Smooth muscle cell (in vitro differentiated cells): Measurements from ENCODE around the gene SMIM5. TPM values are rescaled to one million over a fixed set of nuclear protein-coding genes. Genes with fewer than 3 reads are reported as not detected.

ENCODE experiments used
- DNase-seq: peaks from one replicate; lab custom pipeline; 2025; ENCODE audit not compliant: unreplicated experiment; lab: John Stamatoyannopoulos, UW
- H2AFZ ChIP-seq: fragments of 200-600 bp; sonication (generic); 2 replicates; pipeline ENCODE4 v1.6.0; 2016; ENCODE audit warnings: antibody characterized with exemption, low read depth, mild to moderate bottlenecking
- H3F3A ChIP-seq: fragments of 200-600 bp; sonication (generic); 2 replicates; pipeline ENCODE4 v1.6.0; 2017; ENCODE audit warnings: antibody characterized with exemption, low read depth
- H3K27ac ChIP-seq: fragments of 200-600 bp; sonication (generic); 2 replicates; pipeline ENCODE4 v1.5.1; 2016; ENCODE audit warnings: low read depth, mild to moderate bottlenecking
- H3K27me3 ChIP-seq: fragments of 200-600 bp; sonication (generic); 2 replicates; pipeline ENCODE4 v1.6.1; 2016; ENCODE audit warnings: low read depth, mild to moderate bottlenecking
- H3K36me3 ChIP-seq: fragments of 200-600 bp; sonication (generic); 2 replicates; pipeline ENCODE4 v1.5.1; 2016; ENCODE audit warnings: low read depth
- H3K4me1 ChIP-seq: fragments of 200-600 bp; sonication (generic); 2 replicates; pipeline ENCODE4 v1.5.1; 2016; ENCODE audit warnings: low read depth
- H3K4me2 ChIP-seq: fragments of 200-600 bp; sonication (generic); 2 replicates; pipeline ENCODE4 v1.6.0; 2016; ENCODE audit warnings: mild to moderate bottlenecking
- H3K4me3 ChIP-seq: fragments of 200-600 bp; sonication (generic); 2 replicates; pipeline ENCODE4 v1.5.1; 2016; ENCODE audit warnings: mild to moderate bottlenecking
- H3K79me2 ChIP-seq: fragments of 200-600 bp; sonication (generic); 2 replicates; pipeline ENCODE4 v1.6.0; 2016; ENCODE audit warnings: low read depth, mild to moderate bottlenecking
- H3K9ac ChIP-seq: fragments of 200-600 bp; sonication (generic); 2 replicates; pipeline ENCODE4 v1.6.0; 2016; ENCODE audit warnings: low read depth
- H3K9me3 ChIP-seq: fragments of 200-600 bp; sonication (generic); replicated peaks from 2 replicates; pipeline ENCODE4 v1.5.1; 2016; ENCODE audit warnings: low read depth
- H4K20me1 ChIP-seq: fragments of 200-600 bp; sonication (generic); 2 replicates; pipeline ENCODE4 v1.6.0; 2016; ENCODE audit warnings: low read depth
- WGBS: methylation state at CpG from one replicate; pipeline ENCODE4 v1.1.7; 2016; ENCODE audit warnings: low lambda C conversion rate; 5-methylcytosine and 5-hydroxymethylcytosine counted together
- polyA plus RNA-seq: library from polyadenylated mRNA; unstranded; fragments of >200 nt; fragmentation: Nextera tagmentation; extraction: Ambion mirVana; gene quantifications from 2 replicates; pipeline ENCODE4 v1.2.1, GENCODE V29; 2016
- total RNA-seq: library from RNA; depleted of rRNA; stranded (reverse); fragments of >200 nt; gene quantifications from 2 replicates; pipeline ENCODE4 v1.2.3, GENCODE V29; 2014
- TF ChIP-seq, protein P1 (sequence below): fragments of 200-600 bp; sonication (generic); IDR thresholded peaks from 2 replicates; pipeline ENCODE4 v1.5.1; 2017; ENCODE audit warnings: borderline replicate concordance, mild to moderate bottlenecking, antibody characterized with exemption; ENCODE audit not compliant: insufficient read depth, poor library complexity, severe bottlenecking

Gene SMIM5
- total and polyA plus RNA-seq, 2 experiments from 2014 or later: 0.13 to 0.80 TPM

DNA sequence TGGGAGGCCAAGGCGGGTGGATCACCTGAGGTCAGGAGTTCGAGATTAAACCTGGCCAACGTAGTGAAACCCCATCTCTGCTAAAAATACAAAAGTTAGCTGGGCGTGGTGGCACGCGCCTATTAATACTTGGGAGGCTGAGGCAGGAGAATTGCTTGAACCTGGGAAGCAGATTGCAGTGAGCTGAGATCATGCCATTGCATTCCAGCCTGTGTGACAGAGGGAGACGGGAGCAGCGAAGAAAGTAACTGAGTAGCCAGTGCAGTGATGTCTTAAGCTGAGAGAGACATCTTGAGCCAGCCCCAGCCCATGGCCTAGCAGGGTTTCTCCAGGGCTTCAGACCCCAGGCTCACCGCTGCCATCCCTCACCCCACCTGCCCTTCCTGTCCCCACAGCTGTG is 9.8 kb upstream of the SMIM5 start:
- H3K4me3 ChIP-seq: no peak overlapping the region
- TF ChIP-seq, protein P1, sequence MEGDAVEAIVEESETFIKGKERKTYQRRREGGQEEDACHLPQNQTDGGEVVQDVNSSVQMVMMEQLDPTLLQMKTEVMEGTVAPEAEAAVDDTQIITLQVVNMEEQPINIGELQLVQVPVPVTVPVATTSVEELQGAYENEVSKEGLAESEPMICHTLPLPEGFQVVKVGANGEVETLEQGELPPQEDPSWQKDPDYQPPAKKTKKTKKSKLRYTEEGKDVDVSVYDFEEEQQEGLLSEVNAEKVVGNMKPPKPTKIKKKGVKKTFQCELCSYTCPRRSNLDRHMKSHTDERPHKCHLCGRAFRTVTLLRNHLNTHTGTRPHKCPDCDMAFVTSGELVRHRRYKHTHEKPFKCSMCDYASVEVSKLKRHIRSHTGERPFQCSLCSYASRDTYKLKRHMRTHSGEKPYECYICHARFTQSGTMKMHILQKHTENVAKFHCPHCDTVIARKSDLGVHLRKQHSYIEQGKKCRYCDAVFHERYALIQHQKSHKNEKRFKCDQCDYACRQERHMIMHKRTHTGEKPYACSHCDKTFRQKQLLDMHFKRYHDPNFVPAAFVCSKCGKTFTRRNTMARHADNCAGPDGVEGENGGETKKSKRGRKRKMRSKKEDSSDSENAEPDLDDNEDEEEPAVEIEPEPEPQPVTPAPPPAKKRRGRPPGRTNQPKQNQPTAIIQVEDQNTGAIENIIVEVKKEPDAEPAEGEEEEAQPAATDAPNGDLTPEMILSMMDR: no peak
- H2AFZ ChIP-seq: no peak overlapping the region
- H3K9me3 ChIP-seq: no peaks in the 10 kb centered on the region
- no peak for DNase-seq
- no peaks in the 10 kb centered on the region for H3K36me3 ChIP-seq
- no peak overlapping the region for H3K27ac ChIP-seq
- no peak overlapping the region for H3K9ac ChIP-seq
- H3K4me2 ChIP-seq: no peak overlapping the region
- no peaks in the 10 kb centered on the region for H3K27me3 ChIP-seq
- no peaks in the 10 kb centered on the region for H3K79me2 ChIP-seq
- no peaks in the 10 kb centered on the region for H3K4me1 ChIP-seq
- no peaks in the 10 kb centered on the region for H3F3A ChIP-seq
- 86% methylated on average over 9 of the region's 9 CpGs for WGBS
- H4K20me1 ChIP-seq: no peaks in the 10 kb centered on the region

DNA sequence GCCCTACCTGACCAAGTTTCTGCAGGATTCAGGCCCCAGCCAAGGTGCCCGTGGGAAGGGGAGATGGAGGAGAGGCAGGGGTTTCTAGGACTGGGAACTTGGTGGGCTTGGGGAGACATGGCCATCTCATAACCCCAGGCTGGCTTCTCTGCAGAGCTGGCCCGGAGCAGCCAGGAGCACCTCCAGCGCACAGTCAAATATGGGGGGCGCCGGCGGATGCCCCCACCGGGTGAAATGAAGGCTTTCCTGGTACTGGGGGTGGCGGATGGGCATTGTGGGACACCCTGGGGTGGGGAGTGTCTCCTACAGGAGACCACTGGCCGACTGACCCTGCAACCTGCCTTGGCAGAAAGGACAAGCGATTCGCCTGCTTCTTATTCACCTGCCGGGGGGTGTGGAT is 9.2 kb upstream of the SMIM5 start:
- no peaks in the 10 kb centered on the region for H3K79me2 ChIP-seq
- H3K9ac ChIP-seq: no peak overlapping the region
- 94% methylated on average over 12 of the region's 12 CpGs for WGBS
- H3K4me1 ChIP-seq: no peaks in the 10 kb centered on the region
- H3K9me3 ChIP-seq: no peaks in the 10 kb centered on the region
- no peaks in the 10 kb centered on the region for H3F3A ChIP-seq
- no peak for DNase-seq
- H3K27ac ChIP-seq: no peak overlapping the region
- H3K4me2 ChIP-seq: no peak overlapping the region
- H3K4me3 ChIP-seq: no peak overlapping the region
- TF ChIP-seq, protein P1: no peak
- no peak overlapping the region for H2AFZ ChIP-seq
- H3K27me3 ChIP-seq: no peaks in the 10 kb centered on the region
- H4K20me1 ChIP-seq: no peaks in the 10 kb centered on the region
- no peaks in the 10 kb centered on the region for H3K36me3 ChIP-seq

DNA sequence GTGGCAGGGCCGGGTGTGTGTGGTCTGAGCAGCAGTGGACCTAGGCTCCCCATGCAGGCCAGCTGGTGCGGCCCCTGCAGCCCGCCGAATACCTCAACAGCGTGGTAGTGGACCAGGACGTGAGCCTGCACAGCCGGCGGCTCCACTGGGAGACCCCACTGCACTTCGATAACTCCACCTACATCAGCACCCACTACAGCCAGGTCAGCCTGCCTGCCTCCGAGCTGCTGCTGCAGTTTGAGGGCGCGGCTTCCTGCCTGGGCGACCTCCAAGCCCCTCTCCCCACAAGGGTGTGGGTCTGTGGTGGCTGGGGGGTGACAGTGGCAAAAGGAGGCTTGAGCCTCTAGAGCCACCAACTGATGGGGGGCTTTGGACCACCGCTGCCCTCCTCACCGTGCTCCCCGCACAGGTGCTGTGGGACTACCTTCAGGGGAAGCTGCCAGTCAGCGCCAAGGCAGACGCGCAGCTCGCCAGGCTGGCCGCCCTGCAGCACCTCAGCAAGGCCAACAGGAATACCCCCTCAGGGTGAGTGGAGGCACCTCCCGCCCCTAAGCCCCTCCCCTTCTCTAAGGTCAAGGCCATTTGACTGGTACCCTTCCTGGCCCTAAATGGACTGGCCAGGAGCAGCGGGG is 8.4 kb upstream of the SMIM5 start:
- H3K9me3 ChIP-seq: no peaks in the 10 kb centered on the region
- DNase-seq: no peak
- H3K4me1 ChIP-seq: no peaks in the 10 kb centered on the region
- no peak overlapping the region for H3K27ac ChIP-seq
- no peak overlapping the region for H3K4me2 ChIP-seq
- no peaks in the 10 kb centered on the region for H3K36me3 ChIP-seq
- no peaks in the 10 kb centered on the region for H3F3A ChIP-seq
- 91% methylated on average over 23 of the region's 23 CpGs for WGBS
- H2AFZ ChIP-seq: no peak overlapping the region
- H3K79me2 ChIP-seq: no peaks in the 10 kb centered on the region
- H3K9ac ChIP-seq: no peak overlapping the region
- no peaks in the 10 kb centered on the region for H4K20me1 ChIP-seq
- no peak overlapping the region for H3K4me3 ChIP-seq
- TF ChIP-seq, protein P1: no peak
- no peaks in the 10 kb centered on the region for H3K27me3 ChIP-seq
